ENCODE data around the gene GFY.
"Not testable (repeated sequence)": the region's sequence is repeated elsewhere in the genome, so short reads cannot be mapped to it uniquely, and the experiment has no call there.

Gene GFY

DNA sequence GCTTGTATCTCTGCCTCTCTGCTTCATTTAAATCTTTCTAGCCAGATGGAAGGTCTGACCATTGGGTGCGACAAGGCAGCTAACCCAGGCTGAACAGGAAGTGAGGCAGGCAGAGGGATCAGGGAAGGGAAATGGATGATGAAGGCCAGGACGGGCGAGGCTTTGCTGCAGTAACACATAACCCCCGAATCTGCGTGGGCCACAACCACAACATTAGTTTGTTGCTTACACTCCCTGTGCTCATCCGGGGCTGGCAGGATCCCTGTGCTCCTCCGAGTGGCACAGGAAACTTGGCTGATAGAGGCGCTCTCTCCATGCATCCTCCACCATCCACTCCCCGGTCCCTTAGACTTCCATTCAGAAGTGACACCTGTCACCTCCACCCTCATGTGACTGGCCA lies 47.7 kb downstream of the GFY start:
- DNase-seq: no peak

DNA sequence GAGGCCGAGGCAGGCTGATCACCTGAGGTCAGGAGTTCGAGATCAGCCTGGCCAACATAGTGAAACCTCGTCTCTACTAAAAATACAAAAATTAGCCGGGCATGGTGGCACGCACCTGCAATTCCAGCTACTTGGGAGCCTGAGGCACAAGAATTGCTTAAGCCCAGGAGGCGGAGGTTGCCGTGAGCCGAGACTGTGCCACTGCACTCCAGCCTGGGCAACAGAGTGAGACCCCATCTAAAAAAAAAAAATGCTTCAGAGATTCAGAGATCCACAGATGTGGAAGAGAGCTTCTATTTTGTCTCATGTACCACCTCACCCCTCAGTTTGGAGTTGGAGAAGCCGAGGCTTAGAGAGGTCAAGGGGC lies 48.3 kb downstream of the GFY start:
- not testable (repeated sequence) for DNase-seq

DNA sequence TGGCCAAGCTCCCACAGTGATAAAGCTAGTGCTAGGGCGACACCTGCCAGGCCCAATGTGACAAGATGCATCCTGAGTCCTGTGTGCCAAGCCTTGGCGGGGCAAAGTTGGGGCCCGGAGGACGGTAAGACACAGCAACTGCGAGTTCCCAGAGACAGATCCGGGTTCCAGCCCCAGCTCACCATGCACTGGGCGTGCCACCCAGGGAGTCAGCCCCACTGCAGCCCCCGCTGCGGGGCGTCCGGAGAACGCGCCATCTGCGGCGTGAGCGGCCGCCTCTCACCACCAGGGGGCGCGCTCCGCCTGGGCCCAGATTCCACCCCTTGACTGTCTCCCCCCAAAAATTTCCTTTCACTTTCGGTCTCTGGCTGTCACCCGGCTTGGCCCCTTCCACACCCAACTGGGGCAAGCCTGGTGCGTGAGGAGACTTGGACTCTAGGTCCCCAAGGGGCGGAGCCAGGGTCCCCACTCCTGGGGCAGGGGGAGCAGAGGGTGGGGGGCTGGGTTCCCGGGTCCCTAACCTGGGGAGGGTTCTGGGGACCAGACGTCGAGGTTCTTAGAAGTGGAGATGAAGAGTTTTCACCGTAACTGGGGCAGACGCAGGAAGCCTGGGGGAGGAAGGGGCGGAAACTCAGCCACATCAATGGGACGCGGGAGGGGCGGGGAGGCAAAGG lies 48.8 kb downstream of the GFY start, which contains the start of gene FLT3LG:
Gene FLT3LG, plus strand, starts transcription at position 348 of the 674 bp plus-strand sequence. CDS start 425 bp downstream, outside the sequence.
- DNase-seq: peak; percentile 62

DNA sequence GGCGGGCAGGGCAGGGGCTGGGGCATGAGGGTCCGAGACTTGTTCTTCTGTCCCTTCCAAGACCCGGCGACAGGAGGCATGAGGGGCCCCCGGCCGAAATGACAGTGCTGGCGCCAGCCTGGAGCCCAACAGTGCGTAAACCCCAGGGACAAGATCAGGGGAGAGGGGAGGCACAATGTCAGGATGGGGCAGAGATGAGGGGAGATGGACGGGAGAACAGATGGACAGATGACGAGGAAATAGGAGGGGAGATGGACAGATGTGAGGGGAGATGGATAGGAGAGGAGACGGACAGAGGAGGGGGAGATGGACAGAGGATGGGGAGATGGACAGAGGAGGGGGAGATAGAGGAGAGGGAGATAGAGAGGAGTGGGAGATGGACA lies 49.3 kb downstream of the GFY start:
- DNase-seq: no peak

DNA sequence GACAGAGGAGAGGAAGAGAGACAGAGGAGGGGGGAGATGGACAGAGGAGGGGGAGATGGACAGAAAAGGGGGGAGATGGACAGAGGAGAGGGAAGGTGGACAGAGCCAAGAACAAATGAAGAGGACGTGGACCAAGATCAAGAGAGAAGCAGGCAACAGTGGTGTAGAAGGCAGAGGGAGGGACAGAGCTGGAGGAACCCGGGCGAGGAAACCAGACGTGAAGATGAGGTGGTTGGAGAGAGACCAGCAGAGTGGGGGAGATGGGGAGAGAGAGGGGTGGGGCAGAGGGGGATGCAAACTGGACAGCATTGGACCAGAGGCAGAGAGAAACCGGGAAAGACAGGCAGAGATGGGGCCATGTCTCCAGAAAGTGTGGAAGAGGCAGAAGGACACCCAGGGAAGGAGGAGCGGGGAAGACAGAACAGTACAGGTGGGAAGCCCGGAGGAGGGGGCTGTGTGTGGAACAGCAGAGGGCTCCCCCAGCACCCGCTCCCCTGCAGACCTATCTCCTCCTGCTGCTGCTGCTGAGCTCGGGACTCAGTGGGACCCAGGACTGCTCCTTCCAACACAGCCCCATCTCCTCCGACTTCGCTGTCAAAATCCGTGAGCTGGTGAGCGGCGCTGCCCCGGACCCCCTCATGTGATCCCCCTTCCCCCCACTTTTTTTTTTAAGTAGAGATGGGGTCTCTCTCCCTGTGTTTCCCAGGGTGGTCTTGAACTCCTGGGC lies 50.2 kb downstream of the GFY start:
- DNase-seq: no peak

DNA sequence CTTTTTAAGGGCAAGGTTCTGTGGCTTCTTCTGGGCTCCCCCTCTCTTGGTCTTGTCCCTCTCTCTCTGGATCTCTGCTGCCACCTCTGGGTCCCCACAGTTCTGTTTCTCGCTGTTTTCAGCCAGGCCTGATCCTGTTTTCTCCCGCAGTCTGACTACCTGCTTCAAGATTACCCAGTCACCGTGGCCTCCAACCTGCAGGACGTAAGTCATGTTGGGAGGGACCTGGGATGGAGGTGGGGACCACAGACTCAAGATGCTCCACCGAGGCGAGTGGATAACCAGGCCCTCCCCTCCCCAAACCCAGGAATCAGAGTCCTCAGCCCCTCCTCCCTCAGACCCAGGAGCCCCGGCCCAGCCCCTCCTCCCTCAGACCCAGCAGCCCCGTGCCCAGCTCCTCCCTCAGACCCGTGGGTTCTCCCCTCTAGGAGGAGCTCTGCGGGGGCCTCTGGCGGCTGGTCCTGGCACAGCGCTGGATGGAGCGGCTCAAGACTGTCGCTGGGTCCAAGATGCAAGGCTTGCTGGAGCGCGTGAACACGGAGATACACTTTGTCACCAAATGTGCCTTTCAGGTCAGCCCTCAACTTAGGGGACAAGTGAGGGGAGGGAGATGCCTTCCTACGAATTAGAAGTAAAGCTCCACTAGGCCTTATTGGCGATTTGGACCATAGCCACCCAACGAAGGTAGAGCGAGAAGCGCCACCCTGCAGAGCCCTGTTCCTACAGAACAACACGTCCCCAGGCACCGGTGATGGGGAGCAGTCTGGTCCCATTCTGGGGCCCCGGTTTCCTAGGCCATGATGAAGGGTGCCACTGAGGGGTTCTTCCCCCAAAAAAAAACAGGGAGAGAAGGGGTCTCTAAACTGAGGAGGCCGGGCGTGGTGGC lies 51.0 kb downstream of the GFY start:
- no peak for DNase-seq

Data from NCI-H2171 treated with DMSO at 0.1 percent for 48 hours (cell line).